Transverse colon (tissue), 4 donors: ENCODE measurements around the gene SEC14L6. TPM values are rescaled to one million over a fixed set of nuclear protein-coding genes. Genes with fewer than 3 reads are reported as not detected.

Source experiments
- DNase-seq: peaks from one replicate; pipeline ENCODE4 v3.0.0-alpha.2; 2019
- H3K27ac ChIP-seq, 4 donors: fragments of 200-600 bp; sonication (generic); 2 replicates each; pipeline ENCODE4 v1.5.1; 2016 to 2018; ENCODE audit warnings: inconsistent platforms in 4 of 4
- H3K27me3 ChIP-seq: fragments of 200-600 bp; sonication (generic); 2 replicates; pipeline ENCODE4 v1.5.1; 2017; ENCODE audit warnings: inconsistent platforms
- H3K36me3 ChIP-seq, 4 donors: fragments of 200-600 bp; sonication (generic); 2 replicates each; pipeline ENCODE4 v1.5.1; 2017 to 2019; ENCODE audit warnings: inconsistent platforms in 4 of 4
- H3K4me1 ChIP-seq, 4 donors: fragments of 200-600 bp; sonication (generic); 2 replicates each; pipeline ENCODE4 v1.5.1; 2017 to 2020; ENCODE audit warnings: inconsistent platforms in 4 of 4
- H3K4me3 ChIP-seq, 4 donors: fragments of 200-600 bp; sonication (generic); 1 replicate in 1 of 4; 2 replicates in 3 of 4; pipeline versions ENCODE4 v1.5.1 to v1.6.1; 2017 to 2019; ENCODE audit warnings: inconsistent platforms in 4 of 4
- H3K9me3 ChIP-seq, 2 donors: fragments of 200-600 bp; sonication (generic); 2 replicates each; pipeline ENCODE4 v1.5.1; 2017 to 2019; ENCODE audit warnings: inconsistent platforms in 2 of 2
- CTCF ChIP-seq, 5 experiments: fragments of 200-600 bp in 3 of 5; fragments of 450-650 bp in 2 of 5; sonication (generic) in 3 of 5; IDR thresholded peaks; 1 replicate in 2 of 5; 2 replicates in 3 of 5; pipeline ENCODE4 v1.5.1; 2016 to 2017; ENCODE audit warnings: antibody characterized with exemption in 5 of 5, inconsistent platforms in 3 of 5, mild to moderate bottlenecking in 2 of 5, moderate library complexity in 1 of 5
- EP300 ChIP-seq: sonication (generic); formaldehyde crosslinking; IDR thresholded peaks from one replicate; pipeline ENCODE4 v1.6.1; 2017; ENCODE audit warnings: antibody characterized with exemption, low read depth
- POLR2A ChIP-seq: fragments of 450-650 bp; IDR thresholded peaks from one replicate; pipeline ENCODE4 v1.6.1; 2016; ENCODE audit warnings: antibody characterized with exemption, mild to moderate bottlenecking, moderate library complexity
- POLR2AphosphoS5 ChIP-seq, 3 donors: sonication (generic); formaldehyde crosslinking; IDR thresholded peaks; one replicate each; pipeline ENCODE4 v1.6.1; 2016; ENCODE audit warnings: antibody characterized with exemption in 3 of 3
- WGBS, 2 donors: methylation state at CpG; one replicate each; pipeline ENCODE4 v1.1.5; 2018; ENCODE audit warnings: low coverage in 1 of 2; 5-methylcytosine and 5-hydroxymethylcytosine counted together
- in situ Hi-C, 4 donors: fragments of 200-750 bp; cut with MboI; loops; one replicate each; pipeline versions ENCODE4 v1.15.0 to v1.15.1; 2017; ENCODE audit warnings: low sequenced_read_pairs in 3 of 4, low pct_ligation_motif_present in 1 of 4, low pct_unique_long_range_greater_than_20kb in 1 of 4
- intact Hi-C: fragments of 100-400 bp; cut with DNase I; formaldehyde crosslinking; loops from one replicate; pipeline ENCODE4 v1.15.1; 2023; ENCODE audit warnings: low total_unique reads
- total RNA-seq, 4 donors: library from RNA; depleted of rRNA; stranded (reverse); fragments of >200 nt; gene quantifications; one replicate each; pipeline ENCODE4 v1.1.0, GENCODE V29; 2016

The SEC14L6 gene
- total RNA-seq, 4 donors from 2014 or later = 0.14 to 0.48 TPM; not detected in 2

DNA sequence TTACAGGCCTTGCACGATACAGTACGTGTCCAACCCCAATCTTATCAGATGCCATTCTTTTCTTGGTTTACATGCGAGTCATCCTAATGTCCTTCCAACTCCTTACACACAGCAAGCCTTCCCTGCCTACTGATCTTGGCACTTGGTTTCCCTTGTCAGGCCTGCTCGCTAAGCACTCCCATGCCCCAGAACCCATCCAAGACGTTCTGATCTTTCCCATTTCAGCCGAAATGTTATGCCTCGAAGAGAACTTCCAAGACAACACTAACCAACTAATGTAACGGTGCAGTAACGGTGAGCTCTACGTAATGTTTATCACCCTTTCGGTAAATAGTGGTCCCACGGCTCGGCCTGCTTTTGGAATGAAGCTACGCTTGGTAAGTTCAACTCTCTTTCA, 44.6 kb upstream of the SEC14L6 start:
- Histone ChIP-seq H3K27ac (peak overlapping the region; percentile 70 to 82 (median 78)), H3K4me1 (peaks cover 0 to 13% (median 10%) of the 10 kb centered on the region in 4 donors), H3K9me3 (no peaks in the 10 kb centered on the region), H3K27me3 (no peaks in the 10 kb centered on the region), H3K36me3 (peaks cover 0 to 28% (median 14%) of the 10 kb centered on the region in 4 donors), H3K4me3 (peak overlapping the region; percentile 61 to 95 (median 81))
- 4 to 40% methylated on average over 1 to 14 of the region's 14 CpGs for WGBS, 2 donors
- TF ChIP-seq POLR2A = no peak
- no peak for TF ChIP-seq CTCF (IDR thresholded peaks at IDR 0.05)
- no peak for TF ChIP-seq EP300
- no peak for TF ChIP-seq POLR2AphosphoS5 (IDR thresholded peaks at IDR 0.05)
- in situ Hi-C loops (no loop called here), intact Hi-C loops (no loop called here)
- no peak for DNase-seq

GRCh38 chr22:30586414-30586813, 39.9 kb upstream of the SEC14L6 start:
- no peak for DNase-seq
- TF ChIP-seq POLR2AphosphoS5 (IDR thresholded peaks at IDR 0.05) (no peak), EP300 (no peak), CTCF (IDR thresholded peaks at IDR 0.05) (no peak), POLR2A (no peak)
- Histone ChIP-seq H3K4me3 (no peak overlapping the region), H3K27me3 (no peaks in the 10 kb centered on the region), H3K36me3 (peaks cover 0 to 69% (median 24%) of the 10 kb centered on the region in 4 donors), H3K27ac (no peak overlapping the region), H3K9me3 (no peaks in the 10 kb centered on the region), H3K4me1 (peaks cover 0 to 13% (median 10%) of the 10 kb centered on the region in 4 donors)
- intact Hi-C loops (loop anchor here (1.0 kb wide), 1 partner anchor 17 kb away; no protein-coding TSS in a partner anchor), in situ Hi-C loops (no loop called here)
- 96% methylated on average over 8 of the region's 8 CpGs; no CpG with 5 or more reads in 1 of the 2 donors for WGBS, 2 donors

GRCh38 chr22:30584441-30584840, 37.9 kb upstream of the SEC14L6 start:
- TF ChIP-seq EP300 (no peak), CTCF (IDR thresholded peaks at IDR 0.05) (no peak), POLR2AphosphoS5 (IDR thresholded peaks at IDR 0.05) (no peak), POLR2A (no peak)
- Histone ChIP-seq H3K4me3 (no peak overlapping the region), H3K27me3 (no peaks in the 10 kb centered on the region), H3K9me3 (no peaks in the 10 kb centered on the region), H3K4me1 (no peaks in the 10 kb centered on the region), H3K36me3 (peaks cover 0 to 88% (median 42%) of the 10 kb centered on the region in 4 donors), H3K27ac (no peak overlapping the region)
- DNase-seq = no peak
- WGBS, 2 donors = 90 to 91% methylated on average over 4 to 15 of the region's 15 CpGs
- intact Hi-C loops (no loop called here), in situ Hi-C loops (no loop called here)

- Histone ChIP-seq H3K4me3 (no peak overlapping the region), H3K36me3 (peaks cover 0 to 93% (median 48%) of the 10 kb centered on the region in 4 donors), H3K9me3 (no peaks in the 10 kb centered on the region), H3K4me1 (no peaks in the 10 kb centered on the region), H3K27me3 (no peaks in the 10 kb centered on the region), H3K27ac (no peak overlapping the region)
- WGBS, 2 donors = 85% methylated on average over 12 of the region's 13 CpGs; no CpG with 5 or more reads in 1 of the 2 donors
- no peak for TF ChIP-seq CTCF (IDR thresholded peaks at IDR 0.05)
- no peak for TF ChIP-seq POLR2AphosphoS5 (IDR thresholded peaks at IDR 0.05)
- no peak for TF ChIP-seq EP300
- no peak for TF ChIP-seq POLR2A
- in situ Hi-C loops = no loop called here
- intact Hi-C loops = no loop called here
- DNase-seq = no peak
Observed at GRCh38 chr22:30582788-30583545, 36.4 kb upstream of the SEC14L6 start.
